Measurements from ENCODE around the gene PIAS4. TPM values are rescaled to one million over a fixed set of nuclear protein-coding genes. Genes with fewer than 3 reads are reported as not detected.

PIAS4 gene
- total RNA-seq, 1 donor from 2014 or later = 17.0 TPM

GRCh38 chr19:4064149-4064495 lies 56.6 kb downstream of the PIAS4 start:
- no peak overlapping the region for H3K27ac ChIP-seq

DNA sequence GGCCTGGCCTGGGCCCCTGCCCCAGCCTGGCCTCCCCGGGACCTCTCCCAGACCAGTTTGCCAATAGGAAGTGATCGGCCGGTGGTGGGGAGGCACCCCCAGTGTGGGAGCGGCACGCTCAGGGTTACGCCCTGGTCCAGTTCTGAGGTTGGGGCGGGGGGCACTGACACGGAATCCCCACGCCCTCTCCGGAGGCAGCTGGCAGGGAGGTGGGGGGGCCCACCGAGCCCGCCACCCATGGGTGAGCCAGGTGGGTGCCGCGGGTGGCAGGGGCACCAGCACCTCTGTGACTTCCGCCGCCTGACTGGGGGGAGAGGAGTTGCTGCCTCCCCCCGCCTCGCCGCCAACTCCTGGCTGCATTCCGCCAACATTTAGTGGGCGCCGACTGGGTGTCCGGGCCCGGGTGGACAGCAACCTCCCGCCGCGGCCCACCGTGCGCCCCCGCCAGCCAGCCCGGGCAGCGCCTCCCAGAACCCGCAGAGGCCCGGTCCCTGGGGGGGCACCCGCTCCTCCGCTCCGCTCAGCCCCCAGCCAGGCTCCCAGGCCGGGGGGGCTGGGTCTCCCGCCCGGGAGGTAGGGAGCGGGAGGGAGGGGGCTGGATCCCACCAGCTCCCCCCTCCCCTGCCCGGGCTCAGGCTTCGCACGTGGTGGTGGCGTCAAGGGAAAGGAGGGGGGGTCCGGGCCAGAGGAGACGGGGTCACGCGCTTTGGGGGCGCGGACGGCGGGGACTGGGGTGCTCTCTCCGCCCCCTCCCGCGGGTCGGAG lies 57.1 kb downstream of the PIAS4 start:
- H3K9me3 ChIP-seq (ENCODE audit: low read depth) = no peaks in the 10 kb centered on the region
- peak; percentile 65 for DNase-seq (ENCODE audit: low spot score)
- no peaks in the 10 kb centered on the region for H3K9me3 Mint-ChIP-seq
- peak overlapping the region; percentile 85 for H3K4me3 Mint-ChIP-seq
- H3K36me3 ChIP-seq = no peaks in the 10 kb centered on the region
- no peaks in the 10 kb centered on the region for H3K36me3 Mint-ChIP-seq
- TF ChIP-seq, protein P1, sequence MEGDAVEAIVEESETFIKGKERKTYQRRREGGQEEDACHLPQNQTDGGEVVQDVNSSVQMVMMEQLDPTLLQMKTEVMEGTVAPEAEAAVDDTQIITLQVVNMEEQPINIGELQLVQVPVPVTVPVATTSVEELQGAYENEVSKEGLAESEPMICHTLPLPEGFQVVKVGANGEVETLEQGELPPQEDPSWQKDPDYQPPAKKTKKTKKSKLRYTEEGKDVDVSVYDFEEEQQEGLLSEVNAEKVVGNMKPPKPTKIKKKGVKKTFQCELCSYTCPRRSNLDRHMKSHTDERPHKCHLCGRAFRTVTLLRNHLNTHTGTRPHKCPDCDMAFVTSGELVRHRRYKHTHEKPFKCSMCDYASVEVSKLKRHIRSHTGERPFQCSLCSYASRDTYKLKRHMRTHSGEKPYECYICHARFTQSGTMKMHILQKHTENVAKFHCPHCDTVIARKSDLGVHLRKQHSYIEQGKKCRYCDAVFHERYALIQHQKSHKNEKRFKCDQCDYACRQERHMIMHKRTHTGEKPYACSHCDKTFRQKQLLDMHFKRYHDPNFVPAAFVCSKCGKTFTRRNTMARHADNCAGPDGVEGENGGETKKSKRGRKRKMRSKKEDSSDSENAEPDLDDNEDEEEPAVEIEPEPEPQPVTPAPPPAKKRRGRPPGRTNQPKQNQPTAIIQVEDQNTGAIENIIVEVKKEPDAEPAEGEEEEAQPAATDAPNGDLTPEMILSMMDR (IDR thresholded peaks at IDR 0.05) = no peak
- TF ChIP-seq EZH2phosphoT487 (IDR thresholded peaks at IDR 0.05) (no peak), EZH2 (IDR thresholded peaks at IDR 0.05) (no peak)
- H3K27ac Mint-ChIP-seq = no peak overlapping the region
- H3F3A ChIP-seq (ENCODE audit: low read depth) = peaks cover 32% of the 10 kb centered on the region
- peak overlapping the region; percentile 46 for H3K9ac ChIP-seq
- H3K27ac ChIP-seq = no peak overlapping the region
- H3K4me1 Mint-ChIP-seq = peaks cover 12% of the 10 kb centered on the region
- peaks cover 18% of the 10 kb centered on the region for H3K27me3 Mint-ChIP-seq (ENCODE audit: insufficient read depth, low read depth)
- peaks cover 54% of the 10 kb centered on the region for H3K79me2 ChIP-seq (ENCODE audit: low read depth)
- peak overlapping the region; percentile 100 for H3K4me2 ChIP-seq
- H4K20me1 ChIP-seq (ENCODE audit: low read depth) = peaks cover 54% of the 10 kb centered on the region
- H3K27me3 ChIP-seq = peaks cover 32% of the 10 kb centered on the region
- H3K4me3 ChIP-seq = peak overlapping the region; percentile 96
- H3K4me1 ChIP-seq = peaks cover 13% of the 10 kb centered on the region
- no peak overlapping the region for H2AFZ ChIP-seq (replicated peaks)

More at GRCh38 chr19:4064149-4064495, 56.6 kb downstream of the PIAS4 start:
- peaks cover 59% of the 10 kb centered on the region for H4K20me1 ChIP-seq (ENCODE audit: low read depth)
- H3K4me3 Mint-ChIP-seq = peak overlapping the region; percentile 85
- H3K4me1 Mint-ChIP-seq = peaks cover 12% of the 10 kb centered on the region
- peaks cover 26% of the 10 kb centered on the region for H3K27me3 ChIP-seq
- peak overlapping the region; percentile 100 for H3K4me2 ChIP-seq
- H3K4me3 ChIP-seq = peak overlapping the region; percentile 96
- no peak overlapping the region for H3K27ac Mint-ChIP-seq
- H3K4me1 ChIP-seq = peaks cover 13% of the 10 kb centered on the region
- H3K9ac ChIP-seq = peak overlapping the region; percentile 46
- no peaks in the 10 kb centered on the region for H3K9me3 Mint-ChIP-seq
- H3K27me3 Mint-ChIP-seq (ENCODE audit: insufficient read depth, low read depth) = peaks cover 15% of the 10 kb centered on the region
- no peak for DNase-seq (ENCODE audit: low spot score)
- H3K79me2 ChIP-seq (ENCODE audit: low read depth) = peaks cover 60% of the 10 kb centered on the region
- no peaks in the 10 kb centered on the region for H3K36me3 ChIP-seq
- H2AFZ ChIP-seq (replicated peaks) = no peak overlapping the region
- TF ChIP-seq EZH2 (IDR thresholded peaks at IDR 0.05) (no peak), EZH2phosphoT487 (IDR thresholded peaks at IDR 0.05) (no peak)
- TF ChIP-seq, protein P1 (IDR thresholded peaks at IDR 0.05) = no peak
- no peaks in the 10 kb centered on the region for H3K36me3 Mint-ChIP-seq
- H3K9me3 ChIP-seq (ENCODE audit: low read depth) = no peaks in the 10 kb centered on the region
- H3F3A ChIP-seq (ENCODE audit: low read depth) = peaks cover 32% of the 10 kb centered on the region

DNA sequence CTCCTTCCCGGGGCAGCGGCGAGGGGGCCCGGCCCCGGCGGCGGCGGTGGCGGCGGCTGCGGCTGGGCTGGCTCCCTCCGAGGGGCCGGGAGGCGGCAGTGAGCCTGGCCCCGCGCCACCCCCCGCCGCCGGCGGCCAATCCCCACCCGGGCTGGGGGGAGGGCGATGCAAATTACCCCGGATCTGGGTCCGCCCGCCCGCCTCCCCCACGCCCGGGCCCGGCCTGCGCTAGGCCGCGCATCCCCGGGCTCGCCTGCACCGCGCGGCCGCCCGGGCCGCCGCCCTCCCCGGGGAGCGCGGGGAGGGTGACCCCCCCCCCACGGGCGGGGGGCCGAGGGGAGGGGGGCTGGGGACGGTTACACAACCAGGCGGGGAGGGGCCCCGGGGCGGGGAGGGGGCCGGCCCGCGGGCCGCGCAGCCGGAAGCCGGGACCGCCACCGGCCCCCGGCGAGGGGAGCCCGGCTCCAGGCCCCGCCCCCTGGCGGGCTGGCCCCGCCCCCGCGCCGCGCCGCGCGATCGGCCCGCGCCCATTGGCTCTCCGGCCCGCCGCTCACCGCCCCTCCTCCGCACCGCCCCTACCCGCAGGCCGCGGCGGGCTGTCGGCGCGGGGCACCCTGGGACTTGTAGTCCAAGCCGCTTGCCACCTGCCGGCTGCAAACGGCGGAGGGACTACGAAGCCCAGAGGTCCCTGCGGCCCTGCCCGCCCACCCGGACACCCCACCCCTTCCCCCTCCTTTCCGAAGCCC lies 58.1 kb downstream of the PIAS4 start:
- H3K4me3 Mint-ChIP-seq = peak overlapping the region; percentile 77

More for the DNA sequence above, 58.1 kb downstream of the PIAS4 start:
- peak; percentile 99 for DNase-seq (ENCODE audit: low spot score)
- Mint-ChIP-seq H3K27me3 (ENCODE audit: insufficient read depth, low read depth) (peaks cover 22% of the 10 kb centered on the region), H3K4me1 (peaks cover 12% of the 10 kb centered on the region), H3K36me3 (no peaks in the 10 kb centered on the region), H3K9me3 (no peaks in the 10 kb centered on the region), H3K27ac (no peak overlapping the region)
- H3F3A ChIP-seq (ENCODE audit: low read depth) = peaks cover 32% of the 10 kb centered on the region
- H3K79me2 ChIP-seq (ENCODE audit: low read depth) = peaks cover 45% of the 10 kb centered on the region
- peaks cover 44% of the 10 kb centered on the region for H4K20me1 ChIP-seq (ENCODE audit: low read depth)
- no peak overlapping the region for H3K27ac ChIP-seq
- H3K36me3 ChIP-seq = no peaks in the 10 kb centered on the region
- no peaks in the 10 kb centered on the region for H3K9me3 ChIP-seq (ENCODE audit: low read depth)
- peaks cover 37% of the 10 kb centered on the region for H3K27me3 ChIP-seq
- H3K4me2 ChIP-seq = peak overlapping the region; percentile 98
- H3K4me3 ChIP-seq = peak overlapping the region; percentile 81
- H3K9ac ChIP-seq = no peak overlapping the region
- no peak overlapping the region for H2AFZ ChIP-seq (replicated peaks)
- TF ChIP-seq EZH2 (IDR thresholded peaks at IDR 0.05) = no peak
- TF ChIP-seq, protein P1 (IDR thresholded peaks at IDR 0.05) = no peak
- TF ChIP-seq EZH2phosphoT487 (IDR thresholded peaks at IDR 0.05) = no peak
- peaks cover 13% of the 10 kb centered on the region for H3K4me1 ChIP-seq
